ENCODE data around the gene TMEM61.

The TMEM61 gene

GRCh38 chr1:55041613-55042012, 61.2 kb downstream of the TMEM61 start:
- no peak for DNase-seq
